C4-2B (cell line): ENCODE results near the gene CXCR4.
"Not testable (repeated sequence)": the region's sequence is repeated elsewhere in the genome, so short reads cannot be mapped to it uniquely, and the experiment has no call there.

Experiments
- H3K27ac ChIP-seq: fragments of 450-650 bp; 2 replicates; pipeline ENCODE4 v1.5.1; 2017
- CTCF ChIP-seq: fragments of 450-650 bp; conservative IDR thresholded peaks from 2 replicates; pipeline ENCODE4 v1.5.1; 2017; ENCODE audit warnings: mild to moderate bottlenecking
- ZFX ChIP-seq: fragments of 450-650 bp; IDR thresholded peaks from 2 replicates; pipeline ENCODE4 v1.6.1; 2017

The CXCR4 gene

DNA sequence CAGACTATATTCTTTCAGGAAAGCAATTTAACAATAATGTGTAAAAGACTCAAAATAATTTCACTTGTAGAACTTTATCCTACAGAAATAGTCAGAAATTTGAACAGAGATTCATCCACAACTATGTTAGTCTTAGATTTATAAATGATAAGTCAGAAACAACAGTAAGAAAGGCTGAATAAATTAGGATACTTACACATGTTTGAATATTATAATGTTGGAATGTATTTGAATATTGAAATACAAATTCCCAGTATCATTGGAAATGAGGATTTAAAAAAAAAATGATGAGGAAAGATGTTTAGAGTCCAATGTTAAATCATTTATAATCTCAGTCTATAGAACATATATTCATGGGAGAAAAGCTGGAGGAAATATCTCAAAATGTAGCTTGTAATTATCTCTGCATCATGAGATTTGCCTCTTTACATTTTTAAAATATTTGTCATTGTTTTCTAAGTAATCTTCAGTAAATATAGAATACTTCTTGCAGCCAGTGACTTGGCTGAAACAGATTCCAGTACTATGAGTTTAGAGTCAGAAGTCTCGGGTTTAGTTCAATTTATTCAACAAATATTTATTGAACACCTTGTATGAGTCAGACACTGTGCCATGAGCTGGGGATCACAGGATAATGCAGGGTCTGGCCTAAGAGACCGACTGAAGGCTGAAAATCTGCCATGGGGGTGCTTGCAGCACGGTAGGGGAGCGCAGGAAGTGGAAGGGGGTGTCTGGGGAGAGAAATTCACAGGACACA, 32.3 kb downstream of the CXCR4 start:
- TF ChIP-seq ZFX (no peak), CTCF (no peak)
- no peak overlapping the region for H3K27ac ChIP-seq

- no peak for TF ChIP-seq ZFX
- no peak for TF ChIP-seq CTCF
- H3K27ac ChIP-seq, result no peak overlapping the region
These were observed 36.3 kb downstream of the CXCR4 start for GRCh38 chr2:136081582-136082210.

DNA sequence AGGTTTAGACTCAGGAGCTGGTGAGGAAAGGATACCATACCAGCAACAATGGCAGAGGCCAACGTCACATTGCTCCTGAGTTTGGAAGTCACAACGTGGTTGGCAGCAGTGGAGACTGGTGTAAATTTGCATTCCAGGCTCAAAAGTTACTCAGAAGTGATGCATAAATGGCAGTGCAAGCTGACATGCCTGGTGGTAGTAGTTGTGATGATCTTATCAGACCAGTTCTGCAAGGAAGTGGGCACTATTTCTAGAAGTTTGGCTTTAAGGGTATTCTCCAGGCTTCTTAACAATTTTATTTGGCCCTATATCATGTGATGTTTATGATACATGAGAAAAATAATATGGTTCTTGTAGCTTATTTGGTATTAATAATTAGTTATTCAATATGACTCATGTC, 37.8 kb downstream of the CXCR4 start:
- TF ChIP-seq CTCF (no peak), ZFX (no peak)
- H3K27ac ChIP-seq, result no peak overlapping the region

DNA sequence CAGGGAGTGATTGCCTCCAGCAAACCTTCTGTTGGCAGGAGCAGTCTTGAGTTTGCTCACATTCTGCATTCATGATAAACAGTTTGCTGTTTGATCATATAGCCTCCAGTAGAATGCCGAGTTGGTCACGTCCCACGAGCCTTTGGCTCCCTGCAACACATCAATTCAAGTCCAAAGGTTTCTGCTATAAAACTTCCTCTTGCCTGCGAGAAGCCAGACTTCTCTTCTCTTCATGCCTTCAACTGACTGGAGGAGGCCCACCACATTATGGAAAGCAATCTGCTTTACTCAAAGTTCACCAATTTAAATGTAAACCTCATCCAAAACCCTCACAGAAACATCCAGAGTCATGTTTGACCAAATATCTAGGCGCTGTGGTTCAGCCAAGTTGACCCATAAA, 40.8 kb downstream of the CXCR4 start:
- TF ChIP-seq ZFX (no peak), CTCF (no peak)
- no peak overlapping the region for H3K27ac ChIP-seq

- no peak for TF ChIP-seq CTCF
- no peak for TF ChIP-seq ZFX
These were observed 42.5 kb downstream of the CXCR4 start for GRCh38 chr2:136075476-136075875.

DNA sequence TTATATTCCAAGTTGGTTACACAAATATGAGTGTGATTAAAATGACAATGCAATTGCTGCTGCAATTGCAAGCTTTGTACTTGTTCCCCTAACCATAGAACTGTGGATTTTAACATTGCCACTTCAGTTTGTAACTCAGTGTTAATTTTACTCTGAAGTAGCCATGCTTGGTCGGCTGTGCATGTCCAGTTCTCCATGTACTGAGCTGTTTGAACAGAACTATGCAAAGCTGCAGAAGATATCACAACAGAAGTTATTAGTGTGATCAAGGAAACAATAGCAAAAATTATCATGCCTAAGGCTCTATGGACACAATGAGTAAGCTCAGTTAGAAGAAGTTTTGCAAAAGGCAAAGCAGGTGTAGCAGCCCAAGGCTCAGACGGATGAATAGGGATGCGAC, 45.3 kb downstream of the CXCR4 start:
- TF ChIP-seq ZFX, result no peak
- no peak overlapping the region for H3K27ac ChIP-seq

More at GRCh38 chr2:136075476-136075875, 42.5 kb downstream of the CXCR4 start:
- H3K27ac ChIP-seq, result no peak overlapping the region

GRCh38 chr2:136071887-136072286, 46.1 kb downstream of the CXCR4 start:
- not testable (repeated sequence) for H3K27ac ChIP-seq

DNA sequence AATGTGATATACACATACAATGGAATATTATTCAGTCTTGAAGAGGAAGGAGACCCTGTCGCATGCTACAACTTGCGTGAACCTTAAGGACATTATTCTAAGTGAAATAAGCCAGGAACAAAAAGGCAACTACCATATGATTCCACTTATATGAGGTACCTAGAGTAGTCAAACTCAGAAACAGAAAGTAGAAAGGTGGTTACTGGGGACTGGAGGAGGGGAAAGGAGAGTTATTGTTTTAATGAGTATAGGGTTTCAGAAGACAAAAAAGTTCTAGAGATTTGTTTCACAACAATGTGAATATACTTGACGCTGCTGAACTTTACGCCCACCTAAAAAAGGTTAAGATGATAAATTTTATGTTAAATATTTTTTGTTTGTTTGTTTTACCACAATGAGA, 47.0 kb downstream of the CXCR4 start:
- no peak for TF ChIP-seq CTCF
- no peak overlapping the region for H3K27ac ChIP-seq
